Neural crest cell (in vitro differentiated cells): ENCODE results near the gene UBE3B. TPM values are rescaled to one million over a fixed set of nuclear protein-coding genes. Genes with fewer than 3 reads are reported as not detected.

Source experiments
- DNase-seq: peaks from one replicate; pipeline ENCODE4 v3.0.0; 2021; ENCODE audit warnings: low read depth, mixed read lengths, low spot score
- H3K27ac Mint-ChIP-seq: one replicate; pipeline ENCODE4 v1.8.0; 2021; ENCODE audit warnings: mild to moderate bottlenecking, mixed read lengths; ENCODE audit not compliant: unreplicated experiment
- H3K27me3 Mint-ChIP-seq: 2 replicates; pipeline ENCODE4 v1.8.0; 2021; ENCODE audit warnings: low read depth, mild to moderate bottlenecking, mixed read lengths
- H3K36me3 Mint-ChIP-seq: 2 replicates; pipeline ENCODE4 v1.8.0; 2021; ENCODE audit warnings: low read depth, mild to moderate bottlenecking, mixed read lengths
- H3K4me1 Mint-ChIP-seq: 2 replicates; pipeline ENCODE4 v1.8.0; 2021; ENCODE audit warnings: mixed read lengths
- H3K4me3 Mint-ChIP-seq: one replicate; pipeline ENCODE4 v1.8.0; 2021; ENCODE audit warnings: mild to moderate bottlenecking, mixed read lengths
- H3K9me3 Mint-ChIP-seq: 2 replicates; pipeline ENCODE4 v1.8.0; 2021; ENCODE audit warnings: mixed read lengths
- total RNA-seq: library from RNA; stranded (reverse); gene quantifications from 2 replicates; pipeline ENCODE4 v1.2.1, GENCODE V29; 2021
- TF ChIP-seq, protein P1 (sequence below): fragments of 200-600 bp; sonication (generic); conservative IDR thresholded peaks from 2 replicates; pipeline ENCODE4 v1.5.0; 2021; ENCODE audit warnings: antibody characterized with exemption, mild to moderate bottlenecking

UBE3B gene
- total RNA-seq, 1 donor from 2014 or later, result 35.9 TPM

DNA sequence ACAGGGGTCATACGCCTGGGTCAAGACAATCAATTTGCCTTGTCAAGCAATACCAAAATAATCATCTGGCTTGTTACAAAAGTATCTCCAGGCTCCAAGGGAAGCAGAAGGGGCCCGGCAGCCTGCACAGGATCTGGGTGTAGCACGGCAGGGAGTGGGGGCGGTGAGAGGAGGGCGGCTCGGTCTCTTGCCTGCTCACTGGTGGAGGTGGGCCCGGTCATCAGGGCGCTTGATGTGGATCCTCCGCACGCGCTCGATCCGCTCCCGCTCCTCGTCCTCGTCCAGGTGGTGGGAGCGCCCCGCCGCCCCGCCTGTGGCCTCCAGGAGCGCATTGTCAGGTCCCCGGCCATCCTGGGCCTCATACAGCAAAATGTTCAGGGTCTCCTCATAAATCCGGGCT lies 26.0 kb upstream of the UBE3B start:
- peaks cover 2% of the 10 kb centered on the region for H3K36me3 Mint-ChIP-seq
- TF ChIP-seq, protein P1, sequence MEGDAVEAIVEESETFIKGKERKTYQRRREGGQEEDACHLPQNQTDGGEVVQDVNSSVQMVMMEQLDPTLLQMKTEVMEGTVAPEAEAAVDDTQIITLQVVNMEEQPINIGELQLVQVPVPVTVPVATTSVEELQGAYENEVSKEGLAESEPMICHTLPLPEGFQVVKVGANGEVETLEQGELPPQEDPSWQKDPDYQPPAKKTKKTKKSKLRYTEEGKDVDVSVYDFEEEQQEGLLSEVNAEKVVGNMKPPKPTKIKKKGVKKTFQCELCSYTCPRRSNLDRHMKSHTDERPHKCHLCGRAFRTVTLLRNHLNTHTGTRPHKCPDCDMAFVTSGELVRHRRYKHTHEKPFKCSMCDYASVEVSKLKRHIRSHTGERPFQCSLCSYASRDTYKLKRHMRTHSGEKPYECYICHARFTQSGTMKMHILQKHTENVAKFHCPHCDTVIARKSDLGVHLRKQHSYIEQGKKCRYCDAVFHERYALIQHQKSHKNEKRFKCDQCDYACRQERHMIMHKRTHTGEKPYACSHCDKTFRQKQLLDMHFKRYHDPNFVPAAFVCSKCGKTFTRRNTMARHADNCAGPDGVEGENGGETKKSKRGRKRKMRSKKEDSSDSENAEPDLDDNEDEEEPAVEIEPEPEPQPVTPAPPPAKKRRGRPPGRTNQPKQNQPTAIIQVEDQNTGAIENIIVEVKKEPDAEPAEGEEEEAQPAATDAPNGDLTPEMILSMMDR, result no peak
- no peak overlapping the region for H3K27ac Mint-ChIP-seq
- no peak overlapping the region for H3K4me3 Mint-ChIP-seq
- no peaks in the 10 kb centered on the region for H3K9me3 Mint-ChIP-seq
- no peak for DNase-seq
- peaks cover 3% of the 10 kb centered on the region for H3K4me1 Mint-ChIP-seq
- H3K27me3 Mint-ChIP-seq, result no peaks in the 10 kb centered on the region

DNA sequence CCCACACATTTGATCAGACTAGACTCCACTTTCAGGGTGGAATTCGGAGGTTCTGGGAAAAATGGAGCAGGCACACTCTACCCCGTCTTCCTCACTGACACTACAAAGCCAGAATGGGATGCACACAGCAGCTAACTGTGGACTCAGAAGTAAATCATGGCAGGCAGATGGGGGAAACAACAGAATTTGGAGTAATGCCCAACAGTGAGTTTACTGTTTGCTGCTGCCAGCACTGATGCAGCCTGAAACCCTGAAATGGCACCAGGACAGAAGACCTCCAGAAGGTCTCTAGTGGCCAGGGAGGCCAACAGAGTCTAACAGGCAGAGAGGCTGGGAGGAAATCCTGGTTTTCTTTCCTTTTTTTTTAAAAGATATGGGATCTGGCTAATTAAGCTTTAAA lies 24.9 kb upstream of the UBE3B start:
- TF ChIP-seq, protein P1, result no peak
- no peak for DNase-seq
- no peaks in the 10 kb centered on the region for H3K27me3 Mint-ChIP-seq
- no peaks in the 10 kb centered on the region for H3K9me3 Mint-ChIP-seq
- H3K27ac Mint-ChIP-seq, result peak overlapping the region; percentile 43
- peaks cover 10% of the 10 kb centered on the region for H3K4me1 Mint-ChIP-seq
- no peak overlapping the region for H3K4me3 Mint-ChIP-seq
- H3K36me3 Mint-ChIP-seq, result peaks cover 9% of the 10 kb centered on the region

DNA sequence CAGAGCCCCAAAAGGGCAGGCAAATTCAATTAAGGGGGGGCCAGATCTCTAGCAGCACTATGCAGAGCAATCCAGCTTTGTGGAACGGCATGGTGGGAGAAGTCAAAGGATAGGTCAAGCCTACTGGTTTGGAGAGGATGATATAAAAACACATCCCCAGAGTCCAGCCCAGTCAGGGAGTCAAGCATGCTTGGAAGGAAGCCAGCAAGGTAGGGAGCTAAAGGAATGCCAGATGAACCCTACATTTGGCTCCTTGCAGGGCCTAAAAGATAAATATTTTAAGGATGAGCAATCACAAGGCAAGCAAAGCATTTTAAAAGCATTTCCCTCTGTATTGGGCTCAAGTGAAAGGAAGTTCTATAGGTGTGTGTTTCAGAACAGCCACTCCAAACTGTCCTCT lies 21.7 kb upstream of the UBE3B start:
- Mint-ChIP-seq H3K36me3 (peaks cover 11% of the 10 kb centered on the region), H3K27me3 (no peaks in the 10 kb centered on the region), H3K27ac (peak overlapping the region; percentile 64), H3K4me1 (peaks cover 37% of the 10 kb centered on the region), H3K4me3 (peak overlapping the region; percentile 16), H3K9me3 (no peaks in the 10 kb centered on the region)
- TF ChIP-seq, protein P1, result no peak
- no peak for DNase-seq

DNA sequence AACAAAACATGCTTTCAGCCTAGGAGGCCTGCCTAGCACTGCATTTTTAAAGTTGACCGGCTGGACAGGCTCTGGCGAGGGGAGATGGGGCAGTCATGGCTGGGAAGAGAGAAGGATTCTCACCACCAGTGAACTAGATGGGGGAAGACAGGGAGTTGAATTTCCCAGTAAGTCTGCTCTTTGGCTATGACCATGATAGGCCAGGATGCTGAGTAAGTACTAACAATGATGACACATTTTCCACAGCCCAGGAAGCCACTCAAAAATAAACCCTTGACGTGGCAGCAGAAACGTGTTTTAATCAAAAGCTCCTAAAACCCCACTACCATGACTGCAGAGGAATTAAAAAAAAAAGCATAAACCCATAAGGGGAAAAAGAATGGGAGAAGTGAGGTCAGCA lies 19.3 kb upstream of the UBE3B start:
- Mint-ChIP-seq H3K27me3 (no peaks in the 10 kb centered on the region), H3K36me3 (peaks cover 11% of the 10 kb centered on the region), H3K9me3 (no peaks in the 10 kb centered on the region), H3K4me3 (peak overlapping the region; percentile 70), H3K27ac (peak overlapping the region; percentile 94), H3K4me1 (peaks cover 61% of the 10 kb centered on the region)
- TF ChIP-seq, protein P1, result no peak
- no peak for DNase-seq

DNA sequence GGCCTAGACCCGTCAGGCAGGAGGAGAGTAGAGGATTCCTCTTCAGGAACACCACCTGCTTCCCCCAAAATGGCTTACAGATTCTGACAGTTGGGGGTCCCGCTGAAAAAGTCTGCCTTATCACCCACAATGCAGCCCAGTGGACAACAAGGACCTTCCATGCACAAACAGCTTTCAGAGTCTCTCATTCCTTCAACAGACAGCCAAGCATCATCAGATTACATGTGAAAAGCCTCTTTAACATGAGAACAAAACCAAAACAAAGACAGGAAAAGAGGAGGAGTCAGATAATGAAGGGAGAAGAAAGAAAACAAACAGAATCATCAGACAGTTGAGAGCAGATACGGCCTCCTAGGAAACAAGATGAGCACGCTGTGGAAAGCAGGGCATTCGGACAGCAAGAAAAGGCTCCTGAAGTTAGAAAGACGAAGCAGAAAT lies 18.6 kb upstream of the UBE3B start:
- Mint-ChIP-seq H3K4me3 (peak overlapping the region; percentile 35), H3K9me3 (no peaks in the 10 kb centered on the region), H3K27ac (peak overlapping the region; percentile 44), H3K27me3 (no peaks in the 10 kb centered on the region), H3K4me1 (peaks cover 68% of the 10 kb centered on the region), H3K36me3 (peaks cover 11% of the 10 kb centered on the region)
- TF ChIP-seq, protein P1, result no peak
- no peak for DNase-seq

DNA sequence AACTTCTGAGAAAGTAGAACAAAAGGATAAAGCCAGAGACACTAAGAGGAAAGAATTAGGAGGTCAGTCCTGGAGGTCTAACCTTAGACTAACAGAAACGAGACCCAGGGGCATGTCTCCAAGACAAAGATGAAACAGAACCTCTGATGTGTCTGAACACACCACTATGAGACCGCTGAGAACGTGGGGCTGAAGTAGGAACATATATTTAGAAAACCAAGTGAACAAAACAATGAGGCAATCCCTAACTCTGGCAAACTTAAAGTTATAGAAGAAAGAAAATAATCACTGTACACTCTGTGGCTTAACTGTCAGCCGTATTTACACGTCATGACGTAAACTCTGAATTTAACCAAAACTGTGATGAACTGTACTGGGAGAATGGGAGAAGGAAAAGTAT lies 18.2 kb upstream of the UBE3B start:
- no peak for DNase-seq
- Mint-ChIP-seq H3K27ac (peak overlapping the region; percentile 44), H3K9me3 (no peaks in the 10 kb centered on the region), H3K27me3 (no peaks in the 10 kb centered on the region), H3K4me3 (peak overlapping the region; percentile 35), H3K36me3 (peaks cover 9% of the 10 kb centered on the region), H3K4me1 (peaks cover 72% of the 10 kb centered on the region)
- TF ChIP-seq, protein P1, result no peak
